Measurements from ENCODE around the gene ZFPM1.

ZFPM1 gene

DNA sequence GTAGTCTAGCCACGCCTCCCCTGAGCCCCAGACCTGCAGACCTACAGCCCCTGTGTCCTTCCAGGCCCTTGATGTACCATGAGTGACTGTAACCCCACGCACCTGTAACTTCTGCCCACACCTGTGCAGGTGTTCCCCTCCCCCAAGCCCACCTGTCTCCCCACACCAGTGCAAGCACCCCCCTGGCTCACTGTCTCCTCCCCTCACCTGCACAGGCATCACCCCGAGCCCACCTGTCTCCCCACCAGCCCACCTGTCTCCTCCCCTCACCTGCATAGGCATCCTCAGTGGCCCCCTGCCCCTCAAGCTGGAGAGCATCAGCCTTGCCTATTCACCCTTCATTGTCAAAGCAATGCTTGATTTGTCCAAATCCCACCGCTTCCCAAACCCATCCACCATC, 84.8 kb downstream of the ZFPM1 start:
- Mint-ChIP-seq H3K4me3 (no peak overlapping the region), H3K9me3 (no peaks in the 10 kb centered on the region), H3K4me1 (ENCODE audit: low read depth) (peaks cover 5% of the 10 kb centered on the region), H3K27me3 (ENCODE audit: low read depth) (peaks cover 9% of the 10 kb centered on the region), H3K27ac (no peak overlapping the region), H3K36me3 (ENCODE audit: low read depth) (peaks cover 5% of the 10 kb centered on the region)
- DNase-seq (ENCODE audit: low spot score), result no peak

DNA sequence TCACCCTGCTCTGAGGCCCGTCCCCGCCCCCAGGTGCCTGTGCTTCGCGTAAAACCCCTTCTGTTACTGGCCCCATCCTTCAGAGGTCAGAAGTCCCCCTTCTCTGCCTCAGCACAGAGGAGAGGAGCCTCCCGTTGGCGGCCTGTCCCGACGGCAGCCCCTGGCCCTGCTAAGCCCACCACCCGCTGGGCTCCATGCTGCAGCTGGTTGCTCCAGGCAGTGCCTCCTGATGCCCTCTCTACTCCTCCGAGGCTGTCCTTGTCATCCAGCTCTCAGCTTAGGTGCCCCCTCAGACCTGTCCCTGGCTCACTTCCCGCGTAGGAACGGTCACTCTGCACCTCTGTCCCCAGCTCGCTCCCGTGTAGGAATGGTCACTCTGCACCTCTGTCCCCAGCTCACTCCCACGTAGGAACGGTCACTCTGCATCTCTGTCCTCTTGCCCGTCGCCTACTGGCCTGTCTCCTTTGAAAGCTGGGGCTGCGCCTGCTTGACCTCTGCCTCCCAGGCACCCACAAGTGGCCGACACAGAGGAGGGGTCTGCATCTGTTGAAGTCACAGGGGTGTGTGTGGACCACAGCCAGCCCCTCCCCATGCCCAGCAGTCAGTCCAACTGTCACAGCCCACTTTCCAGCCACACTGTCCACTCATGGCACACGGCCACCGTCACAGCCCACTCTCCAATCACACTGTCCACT, 85.4 kb downstream of the ZFPM1 start:
- H3K4me3 Mint-ChIP-seq, result no peak overlapping the region
- no peak overlapping the region for H3K27ac Mint-ChIP-seq

DNA sequence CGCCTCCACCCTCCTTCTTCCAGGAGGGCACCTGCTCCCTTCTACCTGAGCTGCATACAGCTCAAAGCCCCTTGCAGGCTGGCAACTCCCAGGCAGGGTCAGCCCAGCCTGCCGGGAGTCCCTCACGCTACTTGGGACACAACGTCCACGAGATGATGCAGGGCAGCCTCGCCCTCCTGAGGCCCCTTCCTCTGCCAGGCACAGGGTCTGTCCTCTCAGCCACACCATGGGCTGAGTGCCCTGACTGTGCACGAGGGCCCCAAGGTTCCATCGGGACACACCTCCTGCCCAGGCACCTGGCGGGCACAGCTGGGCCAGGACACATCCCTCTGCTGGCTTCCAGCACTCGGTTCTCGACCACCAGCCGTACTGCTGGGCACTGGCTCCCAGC, 86.2 kb downstream of the ZFPM1 start:
- peaks cover 10% of the 10 kb centered on the region for H3K36me3 Mint-ChIP-seq (ENCODE audit: low read depth)
- peaks cover 9% of the 10 kb centered on the region for H3K9me3 Mint-ChIP-seq
- no peak overlapping the region for H3K4me3 Mint-ChIP-seq
- H3K27me3 Mint-ChIP-seq (ENCODE audit: low read depth), result peaks cover 9% of the 10 kb centered on the region
- no peak overlapping the region for H3K27ac Mint-ChIP-seq
- H3K4me1 Mint-ChIP-seq (ENCODE audit: low read depth), result peaks cover 5% of the 10 kb centered on the region
- no peak for DNase-seq (ENCODE audit: low spot score)

More for the DNA sequence above, 85.4 kb downstream of the ZFPM1 start:
- no peak for DNase-seq (ENCODE audit: low spot score)
- Mint-ChIP-seq H3K36me3 (ENCODE audit: low read depth) (peaks cover 8% of the 10 kb centered on the region), H3K27me3 (ENCODE audit: low read depth) (peaks cover 9% of the 10 kb centered on the region), H3K9me3 (peaks cover 5% of the 10 kb centered on the region), H3K4me1 (ENCODE audit: low read depth) (peaks cover 5% of the 10 kb centered on the region)

GRCh38 chr16:88539652-88540345, 86.7 kb downstream of the ZFPM1 start:
- DNase-seq (ENCODE audit: low spot score), result no peak
- H3K27me3 Mint-ChIP-seq (ENCODE audit: low read depth), result peaks cover 9% of the 10 kb centered on the region
- no peak overlapping the region for H3K4me3 Mint-ChIP-seq
- H3K36me3 Mint-ChIP-seq (ENCODE audit: low read depth), result peaks cover 10% of the 10 kb centered on the region
- H3K9me3 Mint-ChIP-seq, result peaks cover 9% of the 10 kb centered on the region
- H3K27ac Mint-ChIP-seq, result no peak overlapping the region
- H3K4me1 Mint-ChIP-seq (ENCODE audit: low read depth), result peaks cover 5% of the 10 kb centered on the region

DNA sequence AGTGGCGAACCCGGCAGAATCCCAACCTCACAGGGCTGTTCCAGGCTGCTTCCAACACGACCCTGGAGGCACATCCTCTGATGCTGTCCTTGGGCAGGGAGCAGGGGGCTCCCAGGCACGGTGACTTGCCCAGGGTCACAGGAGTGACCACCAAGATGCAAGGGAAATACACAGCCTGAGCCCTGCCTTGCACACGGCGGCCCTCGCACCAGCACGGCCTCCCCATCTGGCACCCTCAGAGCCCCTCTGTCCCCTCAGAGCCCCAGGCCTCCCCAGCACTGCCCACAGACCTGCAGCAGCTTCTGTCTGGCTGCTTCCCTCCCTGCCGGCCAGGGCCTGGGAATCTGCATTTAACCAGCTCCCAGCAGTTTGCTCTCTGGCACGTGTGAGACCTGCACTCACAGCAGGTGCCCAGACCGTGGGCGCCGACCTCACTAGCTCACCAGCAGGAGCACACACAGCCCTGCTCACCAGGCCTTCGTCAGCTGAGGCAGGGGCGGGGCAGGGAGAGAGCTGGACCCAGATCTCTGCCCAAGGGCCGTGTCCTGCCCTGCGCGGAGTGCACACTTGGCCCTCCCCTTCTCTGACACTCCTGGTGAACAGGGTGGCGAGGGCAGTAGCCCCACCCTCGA, 87.4 kb downstream of the ZFPM1 start:
- Mint-ChIP-seq H3K4me3 (no peak overlapping the region), H3K36me3 (ENCODE audit: low read depth) (peaks cover 10% of the 10 kb centered on the region), H3K9me3 (peaks cover 9% of the 10 kb centered on the region), H3K27me3 (ENCODE audit: low read depth) (peaks cover 11% of the 10 kb centered on the region), H3K27ac (no peak overlapping the region), H3K4me1 (ENCODE audit: low read depth) (peaks cover 5% of the 10 kb centered on the region)
- no peak for DNase-seq (ENCODE audit: low spot score)

GRCh38 chr16:88541831-88542616, 88.9 kb downstream of the ZFPM1 start:
- H3K9me3 Mint-ChIP-seq, result peaks cover 9% of the 10 kb centered on the region
- H3K27ac Mint-ChIP-seq, result no peak overlapping the region
- H3K4me1 Mint-ChIP-seq (ENCODE audit: low read depth), result no peaks in the 10 kb centered on the region
- H3K4me3 Mint-ChIP-seq, result no peak overlapping the region
- H3K27me3 Mint-ChIP-seq (ENCODE audit: low read depth), result peaks cover 13% of the 10 kb centered on the region
- peaks cover 5% of the 10 kb centered on the region for H3K36me3 Mint-ChIP-seq (ENCODE audit: low read depth)
- no peak for DNase-seq (ENCODE audit: low spot score)

- Mint-ChIP-seq H3K9me3 (peaks cover 9% of the 10 kb centered on the region), H3K27ac (no peak overlapping the region), H3K27me3 (ENCODE audit: low read depth) (peaks cover 13% of the 10 kb centered on the region), H3K36me3 (ENCODE audit: low read depth) (peaks cover 5% of the 10 kb centered on the region), H3K4me3 (no peak overlapping the region), H3K4me1 (ENCODE audit: low read depth) (no peaks in the 10 kb centered on the region)
- DNase-seq (ENCODE audit: low spot score), result no peak
Measured at GRCh38 chr16:88543230-88543813, 90.2 kb downstream of the ZFPM1 start.

- Mint-ChIP-seq H3K36me3 (ENCODE audit: low read depth) (peaks cover 5% of the 10 kb centered on the region), H3K4me1 (ENCODE audit: low read depth) (peaks cover 3% of the 10 kb centered on the region), H3K27ac (no peak overlapping the region), H3K9me3 (peaks cover 9% of the 10 kb centered on the region), H3K4me3 (no peak overlapping the region), H3K27me3 (ENCODE audit: low read depth) (peaks cover 18% of the 10 kb centered on the region)
- no peak for DNase-seq (ENCODE audit: low spot score)
Measured at GRCh38 chr16:88545781-88546180, 92.7 kb downstream of the ZFPM1 start.

GRCh38 chr16:88548131-88548874, 95.2 kb downstream of the ZFPM1 start:
- peaks cover 16% of the 10 kb centered on the region for H3K27me3 Mint-ChIP-seq (ENCODE audit: low read depth)
- H3K4me3 Mint-ChIP-seq, result no peak overlapping the region
- H3K9me3 Mint-ChIP-seq, result peaks cover 6% of the 10 kb centered on the region
- H3K4me1 Mint-ChIP-seq (ENCODE audit: low read depth), result peaks cover 3% of the 10 kb centered on the region
- H3K27ac Mint-ChIP-seq, result no peak overlapping the region
- no peak for DNase-seq (ENCODE audit: low spot score)
- peaks cover 4% of the 10 kb centered on the region for H3K36me3 Mint-ChIP-seq (ENCODE audit: low read depth)

DNA sequence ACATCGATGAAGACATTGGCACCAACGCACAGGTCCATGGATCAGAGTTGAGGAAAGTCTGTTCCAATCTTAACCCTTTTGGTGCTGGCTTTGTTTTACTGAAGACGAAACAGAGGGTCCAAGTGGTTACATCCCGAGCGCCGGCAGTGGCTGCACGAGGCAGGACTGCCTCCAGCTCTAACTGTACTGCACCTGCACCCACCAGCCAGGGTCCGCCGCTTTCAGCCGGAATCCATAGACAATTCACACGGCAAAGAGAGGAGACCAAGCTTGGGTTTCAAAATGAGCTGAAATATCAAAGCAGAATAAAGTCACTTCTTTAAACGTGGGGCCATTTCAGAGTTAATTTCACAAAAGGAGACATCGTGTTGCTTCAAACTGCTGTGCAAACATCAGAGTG, 95.9 kb downstream of the ZFPM1 start:
- Mint-ChIP-seq H3K4me3 (no peak overlapping the region), H3K36me3 (ENCODE audit: low read depth) (no peaks in the 10 kb centered on the region), H3K4me1 (ENCODE audit: low read depth) (peaks cover 3% of the 10 kb centered on the region), H3K9me3 (no peaks in the 10 kb centered on the region), H3K27ac (no peak overlapping the region), H3K27me3 (ENCODE audit: low read depth) (peaks cover 16% of the 10 kb centered on the region)
- DNase-seq (ENCODE audit: low spot score), result no peak

DNA sequence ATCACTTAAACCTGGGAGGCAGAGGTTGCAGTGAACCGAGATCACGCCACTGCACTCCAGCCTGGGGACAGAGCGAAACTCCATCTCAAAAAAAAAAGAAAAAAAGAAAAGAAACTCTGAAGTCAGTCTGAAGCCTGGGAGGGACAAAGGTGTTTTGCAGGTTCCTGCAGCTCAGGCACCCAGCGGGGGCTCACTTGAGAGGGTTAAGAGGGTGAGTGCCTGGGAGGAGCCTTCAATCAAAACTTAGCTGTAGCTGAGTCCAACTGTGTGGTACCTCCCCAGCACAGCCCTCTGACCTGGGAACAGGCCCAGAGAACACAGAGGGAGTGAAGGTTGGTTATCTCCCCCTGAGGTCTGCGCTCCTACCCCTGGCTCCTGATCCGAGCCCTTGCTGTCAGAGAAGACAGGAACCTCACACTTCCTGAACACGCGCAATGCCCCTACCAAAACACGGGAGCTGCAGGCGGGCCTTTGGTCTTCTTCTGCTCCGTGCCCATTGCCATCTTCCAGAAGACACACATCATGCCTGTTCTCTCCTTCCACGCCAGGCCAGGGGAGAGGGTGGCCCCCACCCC, 96.7 kb downstream of the ZFPM1 start:
- H3K9me3 Mint-ChIP-seq, result no peaks in the 10 kb centered on the region
- no peak overlapping the region for H3K4me3 Mint-ChIP-seq
- peaks cover 3% of the 10 kb centered on the region for H3K4me1 Mint-ChIP-seq (ENCODE audit: low read depth)
- H3K36me3 Mint-ChIP-seq (ENCODE audit: low read depth), result no peaks in the 10 kb centered on the region
- DNase-seq (ENCODE audit: low spot score), result no peak
- H3K27me3 Mint-ChIP-seq (ENCODE audit: low read depth), result peaks cover 16% of the 10 kb centered on the region
- no peak overlapping the region for H3K27ac Mint-ChIP-seq

- DNase-seq (ENCODE audit: low spot score), result no peak
- Mint-ChIP-seq H3K36me3 (ENCODE audit: low read depth) (no peaks in the 10 kb centered on the region), H3K9me3 (no peaks in the 10 kb centered on the region), H3K27ac (no peak overlapping the region), H3K27me3 (ENCODE audit: low read depth) (peaks cover 16% of the 10 kb centered on the region), H3K4me1 (ENCODE audit: low read depth) (peaks cover 3% of the 10 kb centered on the region), H3K4me3 (no peak overlapping the region)
Measured at GRCh38 chr16:88550246-88550661, 97.2 kb downstream of the ZFPM1 start.

DNA sequence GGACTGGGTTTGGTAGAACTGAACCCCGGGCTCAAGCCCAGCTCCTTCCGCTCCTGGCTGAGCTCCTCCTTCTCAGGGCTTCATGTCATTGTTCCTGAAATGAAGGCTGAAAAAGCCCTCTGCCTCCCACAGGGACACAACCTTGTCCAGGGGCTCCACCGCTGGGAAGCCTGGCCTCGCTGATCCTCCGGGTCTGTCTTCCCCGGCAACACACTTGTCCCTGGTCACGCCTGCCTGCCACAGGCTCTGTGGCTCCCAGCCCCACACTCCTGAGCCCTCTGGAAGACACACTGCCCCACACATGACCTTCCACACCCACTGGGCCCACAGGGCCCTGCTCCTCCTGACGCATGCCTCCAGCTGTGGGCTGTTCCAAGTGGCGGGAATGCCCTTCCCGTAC, 99.1 kb downstream of the ZFPM1 start:
- H3K9me3 Mint-ChIP-seq, result peaks cover 6% of the 10 kb centered on the region
- peaks cover 3% of the 10 kb centered on the region for H3K4me1 Mint-ChIP-seq (ENCODE audit: low read depth)
- no peaks in the 10 kb centered on the region for H3K36me3 Mint-ChIP-seq (ENCODE audit: low read depth)
- DNase-seq (ENCODE audit: low spot score), result no peak
- peaks cover 12% of the 10 kb centered on the region for H3K27me3 Mint-ChIP-seq (ENCODE audit: low read depth)
- no peak overlapping the region for H3K4me3 Mint-ChIP-seq
- H3K27ac Mint-ChIP-seq, result no peak overlapping the region

Data from T-helper 2 cell treated with Interferon-gamma antibody and Interleukin-4, amounts not matched to agents 5 μg/mL and 100 μg/mL, for 36 hours (primary cell).